GM19025 (cell line): ENCODE results near the gene ST8SIA6.

Experiments
- ATAC-seq: cut with Tn5 transposase; IDR thresholded peaks from one replicate; pipeline ENCODE4 v1.9.1; 2021; ENCODE audit warnings: mild to moderate bottlenecking, low read depth, moderate library complexity; ENCODE audit not compliant: unreplicated experiment

Gene ST8SIA6

DNA sequence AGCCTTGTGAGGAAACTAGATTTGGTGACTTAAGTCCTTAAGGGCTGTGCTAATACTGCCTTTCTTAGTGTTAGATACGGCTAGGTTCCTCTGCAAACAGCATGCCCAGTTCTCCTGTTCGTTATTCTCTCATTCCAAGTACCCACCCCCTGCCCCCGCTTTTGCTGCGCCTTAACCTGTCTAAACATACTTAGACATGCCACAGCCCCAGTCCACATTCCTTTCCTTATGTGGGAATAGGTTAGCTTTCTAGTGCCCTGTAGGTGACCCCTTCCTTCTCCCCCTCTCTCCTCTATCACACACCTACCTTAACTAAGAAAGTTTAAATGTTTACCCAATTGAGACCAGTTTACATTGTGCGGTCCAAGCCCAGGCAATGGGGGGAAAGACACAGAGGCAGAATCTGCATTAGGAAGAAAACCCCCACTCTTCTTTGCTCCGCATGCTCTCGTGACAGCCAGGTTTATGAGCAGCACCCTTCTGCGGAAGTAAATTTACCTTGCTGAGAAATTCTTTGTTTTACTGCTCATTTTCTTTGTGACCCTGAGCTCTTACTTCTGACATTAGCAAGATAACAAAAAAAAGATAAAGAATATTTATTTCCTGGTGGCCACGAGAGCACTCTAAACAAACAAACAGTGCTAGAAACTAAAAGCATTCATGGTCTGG, 177.5 kb downstream of the ST8SIA6 start:
- no peak for ATAC-seq

DNA sequence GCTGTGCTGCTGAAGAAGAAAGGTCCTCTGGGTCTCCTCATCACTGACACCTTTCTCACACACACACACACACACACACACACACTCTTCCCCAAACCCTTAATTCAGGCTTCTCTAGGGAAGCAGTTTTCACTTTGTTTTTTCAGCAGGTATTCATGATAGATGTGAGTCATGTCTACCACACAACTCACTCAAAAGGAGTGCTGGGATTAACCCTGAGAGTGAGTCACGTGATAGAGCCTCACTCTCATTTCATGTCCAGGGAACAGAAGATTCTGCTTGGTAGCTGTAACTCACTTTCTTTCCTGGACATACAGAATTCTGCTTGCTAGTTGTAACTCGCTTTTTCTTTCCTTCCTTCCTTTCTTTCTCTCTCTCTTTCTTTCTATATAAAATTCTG, 181.0 kb downstream of the ST8SIA6 start:
- no peak for ATAC-seq

DNA sequence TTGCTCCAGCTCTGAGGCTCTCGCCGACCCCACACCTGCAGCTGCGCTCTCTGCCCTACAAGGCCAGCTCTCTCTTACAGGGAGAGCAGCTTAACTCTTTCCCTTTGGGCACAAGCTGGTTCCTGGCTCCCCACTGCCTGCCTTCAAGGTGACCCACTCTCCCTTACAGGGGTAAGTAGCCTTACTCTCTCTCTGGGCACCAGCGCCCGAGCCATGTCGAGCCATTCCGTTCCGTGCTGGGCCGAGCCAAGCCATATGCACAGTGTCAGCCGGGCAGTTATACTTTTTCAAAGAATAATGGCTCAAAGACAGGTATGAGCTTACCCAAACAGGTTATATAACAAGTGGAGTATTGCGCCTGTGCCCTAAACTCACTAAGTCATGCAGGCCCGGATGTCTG, 181.7 kb downstream of the ST8SIA6 start:
- ATAC-seq: no peak
